Nephron (organoid): Measurements from ENCODE around the gene PM20D2.

Source experiments
- H3K27ac Mint-ChIP-seq, 3 experiments: 2 replicates each; pipeline ENCODE4 v1.8.0; 2020; ENCODE audit warnings: mixed read lengths in 3 of 3, mild to moderate bottlenecking in 2 of 3, moderate library complexity in 1 of 3
- H3K27me3 Mint-ChIP-seq: 2 replicates; pipeline ENCODE4 v1.8.0; 2021; ENCODE audit warnings: low read depth, mild to moderate bottlenecking, moderate library complexity, mixed read lengths
- H3K36me3 Mint-ChIP-seq: 2 replicates; pipeline ENCODE4 v1.8.0; 2020; ENCODE audit warnings: low read depth, mixed read lengths
- H3K4me1 Mint-ChIP-seq: 2 replicates; pipeline ENCODE4 v1.8.0; 2020; ENCODE audit warnings: mixed read lengths
- H3K4me3 Mint-ChIP-seq, 3 experiments: 2 replicates each; pipeline ENCODE4 v1.8.0; 2020; ENCODE audit warnings: mild to moderate bottlenecking in 3 of 3, mixed read lengths in 3 of 3, moderate library complexity in 2 of 3
- H3K9me3 Mint-ChIP-seq: 2 replicates; pipeline ENCODE4 v1.8.0; 2020; ENCODE audit warnings: mixed read lengths
- TF ChIP-seq, protein P1 (sequence below), 3 experiments: fragments of 200-600 bp; sonication (generic); IDR thresholded peaks; one replicate each; pipeline ENCODE4 v1.5.0; 2021; ENCODE audit warnings: antibody characterized with exemption in 3 of 3; ENCODE audit not compliant: unreplicated experiment in 3 of 3

The PM20D2 gene

GRCh38 chr6:89140347-89141156 is 5.3 kb upstream of the PM20D2 start:
- H3K27me3 Mint-ChIP-seq: no peaks in the 10 kb centered on the region
- H3K9me3 Mint-ChIP-seq: no peaks in the 10 kb centered on the region
- TF ChIP-seq, protein P1, sequence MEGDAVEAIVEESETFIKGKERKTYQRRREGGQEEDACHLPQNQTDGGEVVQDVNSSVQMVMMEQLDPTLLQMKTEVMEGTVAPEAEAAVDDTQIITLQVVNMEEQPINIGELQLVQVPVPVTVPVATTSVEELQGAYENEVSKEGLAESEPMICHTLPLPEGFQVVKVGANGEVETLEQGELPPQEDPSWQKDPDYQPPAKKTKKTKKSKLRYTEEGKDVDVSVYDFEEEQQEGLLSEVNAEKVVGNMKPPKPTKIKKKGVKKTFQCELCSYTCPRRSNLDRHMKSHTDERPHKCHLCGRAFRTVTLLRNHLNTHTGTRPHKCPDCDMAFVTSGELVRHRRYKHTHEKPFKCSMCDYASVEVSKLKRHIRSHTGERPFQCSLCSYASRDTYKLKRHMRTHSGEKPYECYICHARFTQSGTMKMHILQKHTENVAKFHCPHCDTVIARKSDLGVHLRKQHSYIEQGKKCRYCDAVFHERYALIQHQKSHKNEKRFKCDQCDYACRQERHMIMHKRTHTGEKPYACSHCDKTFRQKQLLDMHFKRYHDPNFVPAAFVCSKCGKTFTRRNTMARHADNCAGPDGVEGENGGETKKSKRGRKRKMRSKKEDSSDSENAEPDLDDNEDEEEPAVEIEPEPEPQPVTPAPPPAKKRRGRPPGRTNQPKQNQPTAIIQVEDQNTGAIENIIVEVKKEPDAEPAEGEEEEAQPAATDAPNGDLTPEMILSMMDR (IDR thresholded peaks at IDR 0.05; ENCODE audit: unreplicated experiment in 3 of 3): no peak
- peaks cover 4% of the 10 kb centered on the region for H3K36me3 Mint-ChIP-seq
- no peak overlapping the region for H3K4me3 Mint-ChIP-seq
- H3K27ac Mint-ChIP-seq: peak overlapping the region in 1 of 3 experiments; percentile 42
- H3K4me1 Mint-ChIP-seq: peaks cover 30% of the 10 kb centered on the region

GRCh38 chr6:89144354-89144906 is 1.4 kb upstream of the PM20D2 start:
- Mint-ChIP-seq H3K4me3 (peak overlapping the region; percentile 73 to 87 (median 77)), H3K27ac (peak overlapping the region; percentile 70 to 90 (median 81)), H3K9me3 (no peaks in the 10 kb centered on the region), H3K36me3 (peaks cover 15% of the 10 kb centered on the region), H3K4me1 (peaks cover 45% of the 10 kb centered on the region), H3K27me3 (peaks cover 5% of the 10 kb centered on the region)
- TF ChIP-seq, protein P1 (IDR thresholded peaks at IDR 0.05; ENCODE audit: unreplicated experiment in 3 of 3): no peak

DNA sequence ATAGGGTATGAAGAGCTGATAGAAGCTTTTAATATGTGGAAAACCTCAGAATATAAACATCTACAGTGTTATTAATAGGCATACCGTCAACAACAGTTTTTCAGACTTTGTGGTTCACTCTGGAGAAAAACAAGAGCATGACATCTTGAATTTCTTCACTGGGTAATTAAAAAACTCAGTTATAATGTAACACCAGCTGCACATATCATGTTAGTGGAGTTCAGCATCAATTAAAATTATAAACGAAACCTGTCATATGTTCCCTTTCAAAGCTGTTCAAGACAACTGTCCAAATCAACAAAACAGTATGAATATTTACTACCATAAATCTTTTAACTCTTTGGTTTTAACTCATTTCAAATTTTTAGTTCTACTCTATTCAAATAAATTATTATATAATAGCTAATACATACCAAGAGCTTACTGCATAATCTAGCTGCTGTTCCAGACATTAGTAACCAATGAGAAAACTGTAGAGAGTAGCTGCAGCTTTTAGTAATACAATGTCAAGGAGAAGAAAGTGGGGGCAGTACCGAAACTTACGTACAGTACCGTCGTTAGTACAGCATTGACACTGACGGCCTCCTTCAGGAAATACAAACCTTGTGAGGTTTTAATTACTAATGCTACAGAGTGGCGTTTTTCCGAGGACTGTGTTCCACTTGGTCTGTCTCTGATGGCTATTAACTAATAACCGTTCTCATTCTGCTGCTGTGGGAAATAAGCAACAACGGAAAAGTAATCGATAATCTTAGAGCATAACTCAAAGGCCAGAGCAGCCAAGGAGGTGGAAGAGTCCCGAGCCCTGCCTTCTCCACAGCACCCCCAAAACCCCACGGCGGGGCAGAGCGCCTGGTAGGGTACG is 532 bp upstream of the PM20D2 start:
- H3K4me3 Mint-ChIP-seq: peak overlapping the region; percentile 89 to 98 (median 94)
- H3K27ac Mint-ChIP-seq: peak overlapping the region; percentile 81 to 96 (median 90)
- TF ChIP-seq, protein P1 (IDR thresholded peaks at IDR 0.05; ENCODE audit: unreplicated experiment in 3 of 3): no peak
- H3K4me1 Mint-ChIP-seq: peaks cover 40% of the 10 kb centered on the region
- peaks cover 5% of the 10 kb centered on the region for H3K27me3 Mint-ChIP-seq
- H3K36me3 Mint-ChIP-seq: peaks cover 17% of the 10 kb centered on the region
- no peaks in the 10 kb centered on the region for H3K9me3 Mint-ChIP-seq

DNA sequence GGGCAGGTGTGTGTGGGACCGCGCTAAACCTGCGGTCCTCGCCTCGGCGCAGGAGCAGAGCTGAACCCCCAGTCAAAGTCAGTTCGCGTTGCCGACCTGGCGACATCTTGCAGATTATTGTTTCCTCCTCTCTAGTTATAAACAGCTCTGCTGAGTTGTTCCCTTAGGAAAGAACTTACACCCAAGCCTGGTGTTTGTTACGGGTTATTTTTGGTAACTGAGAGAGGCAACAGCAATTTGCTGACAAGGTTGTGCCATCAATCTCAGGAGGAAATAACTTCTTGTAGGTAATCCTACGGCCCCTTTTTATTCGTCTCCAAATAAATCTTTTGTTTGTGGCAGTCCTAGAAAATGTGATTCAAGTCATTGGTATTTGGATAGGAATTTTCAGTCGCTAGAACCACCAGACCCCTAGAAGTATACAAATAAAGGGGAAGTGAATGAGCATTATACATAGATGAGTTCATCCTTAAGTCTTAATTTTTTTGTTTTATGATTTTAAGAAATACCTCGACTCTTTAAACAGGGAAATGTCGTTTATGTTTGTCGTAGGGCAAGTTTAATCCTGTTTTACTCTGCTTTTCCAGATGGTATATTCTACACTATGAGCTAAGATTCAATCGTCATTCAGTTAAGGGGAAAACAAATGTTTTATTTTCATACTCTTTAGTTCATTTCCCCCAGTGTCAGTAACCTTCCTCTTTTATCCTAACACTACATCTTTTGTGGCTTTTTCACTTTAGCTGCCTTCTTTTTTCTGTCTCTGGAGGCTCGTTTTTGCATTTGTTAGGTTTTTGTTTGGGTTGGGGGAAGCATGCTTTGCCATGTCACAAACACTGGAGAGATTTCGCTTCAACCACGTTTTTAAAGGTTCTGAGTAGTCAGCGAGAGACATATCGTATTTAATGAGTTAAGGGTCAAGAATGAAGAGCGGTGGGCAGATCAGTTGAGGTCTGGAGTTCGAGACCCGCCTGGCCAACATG is 1.2 kb downstream of the PM20D2 start:
- TF ChIP-seq, protein P1 (IDR thresholded peaks at IDR 0.05; ENCODE audit: unreplicated experiment in 3 of 3): no peak
- Mint-ChIP-seq H3K4me1 (peaks cover 40% of the 10 kb centered on the region), H3K27ac (peak overlapping the region; percentile 64 to 93 (median 87)), H3K27me3 (peaks cover 5% of the 10 kb centered on the region), H3K4me3 (peak overlapping the region; percentile 78 to 85 (median 84)), H3K36me3 (peaks cover 16% of the 10 kb centered on the region), H3K9me3 (no peaks in the 10 kb centered on the region)
